ENCODE measurements around the gene FYN. TPM values are rescaled to one million over a fixed set of nuclear protein-coding genes. Genes with fewer than 3 reads are reported as not detected.

The FYN gene
- total RNA-seq, 1 experiment from 2014 or later: 37.8 TPM

GRCh38 chr6:111834356-111834755 is 38.9 kb downstream of the FYN start:
- POLR2A ChIA-PET: no interaction called here
- DNase-seq (ENCODE audit: unreplicated experiment): no peak
- no peaks in the 10 kb centered on the region for H3K9me3 Mint-ChIP-seq (ENCODE audit: unreplicated experiment)
- no peaks in the 10 kb centered on the region for H3K4me1 Mint-ChIP-seq (ENCODE audit: insufficient read depth, unreplicated experiment)
- no peak overlapping the region for H3K27ac Mint-ChIP-seq (ENCODE audit: low read depth, unreplicated experiment)
- H3K36me3 Mint-ChIP-seq (ENCODE audit: insufficient read depth, unreplicated experiment): no peaks in the 10 kb centered on the region
- CTCF ChIA-PET: no interaction called here
- no peak overlapping the region for H3K4me3 Mint-ChIP-seq (ENCODE audit: unreplicated experiment)
- no TSS peak for BruUV-seq (replicated peaks)
- TF ChIP-seq, protein P1, sequence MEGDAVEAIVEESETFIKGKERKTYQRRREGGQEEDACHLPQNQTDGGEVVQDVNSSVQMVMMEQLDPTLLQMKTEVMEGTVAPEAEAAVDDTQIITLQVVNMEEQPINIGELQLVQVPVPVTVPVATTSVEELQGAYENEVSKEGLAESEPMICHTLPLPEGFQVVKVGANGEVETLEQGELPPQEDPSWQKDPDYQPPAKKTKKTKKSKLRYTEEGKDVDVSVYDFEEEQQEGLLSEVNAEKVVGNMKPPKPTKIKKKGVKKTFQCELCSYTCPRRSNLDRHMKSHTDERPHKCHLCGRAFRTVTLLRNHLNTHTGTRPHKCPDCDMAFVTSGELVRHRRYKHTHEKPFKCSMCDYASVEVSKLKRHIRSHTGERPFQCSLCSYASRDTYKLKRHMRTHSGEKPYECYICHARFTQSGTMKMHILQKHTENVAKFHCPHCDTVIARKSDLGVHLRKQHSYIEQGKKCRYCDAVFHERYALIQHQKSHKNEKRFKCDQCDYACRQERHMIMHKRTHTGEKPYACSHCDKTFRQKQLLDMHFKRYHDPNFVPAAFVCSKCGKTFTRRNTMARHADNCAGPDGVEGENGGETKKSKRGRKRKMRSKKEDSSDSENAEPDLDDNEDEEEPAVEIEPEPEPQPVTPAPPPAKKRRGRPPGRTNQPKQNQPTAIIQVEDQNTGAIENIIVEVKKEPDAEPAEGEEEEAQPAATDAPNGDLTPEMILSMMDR (IDR thresholded peaks at IDR 0.05; ENCODE audit: unreplicated experiment): no peak
- intact Hi-C loops (cut with micrococcal nuclease): no loop called here
- no peaks in the 10 kb centered on the region for H3K27me3 Mint-ChIP-seq (ENCODE audit: insufficient read depth, unreplicated experiment)

DNA sequence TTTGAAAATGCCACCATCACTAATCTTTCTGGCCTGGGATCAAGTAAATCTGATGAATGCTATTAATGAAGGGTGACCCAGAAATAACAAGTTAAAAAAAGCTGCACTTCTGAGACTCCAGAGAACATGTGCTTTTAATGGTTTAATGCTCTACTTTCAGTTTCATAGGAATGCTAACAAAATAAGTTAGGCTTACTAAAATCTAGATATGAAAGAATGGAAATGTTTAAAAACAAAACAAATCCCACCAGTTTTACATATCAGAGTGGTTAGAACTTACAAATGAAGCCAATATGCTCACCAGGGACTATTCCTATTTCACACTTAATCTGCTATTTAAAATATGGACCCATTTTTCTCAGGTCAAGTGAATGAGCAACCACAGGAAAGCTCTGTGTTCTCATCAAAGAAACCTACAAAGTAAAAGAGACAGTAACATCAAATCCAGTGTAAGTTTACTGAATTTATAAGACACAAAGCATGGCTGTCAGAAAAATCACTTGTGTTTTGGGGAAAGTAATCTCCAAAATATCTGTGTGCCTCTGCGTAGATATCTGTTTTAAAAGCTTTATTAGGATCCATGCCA is 40.3 kb downstream of the FYN start:
- intact Hi-C loops (cut with micrococcal nuclease): no loop called here
- Mint-ChIP-seq H3K4me1 (ENCODE audit: insufficient read depth, unreplicated experiment) (no peaks in the 10 kb centered on the region), H3K27ac (ENCODE audit: low read depth, unreplicated experiment) (no peak overlapping the region), H3K36me3 (ENCODE audit: insufficient read depth, unreplicated experiment) (no peaks in the 10 kb centered on the region), H3K4me3 (ENCODE audit: unreplicated experiment) (no peak overlapping the region), H3K27me3 (ENCODE audit: insufficient read depth, unreplicated experiment) (no peaks in the 10 kb centered on the region), H3K9me3 (ENCODE audit: unreplicated experiment) (no peaks in the 10 kb centered on the region)
- DNase-seq (ENCODE audit: unreplicated experiment): no peak
- TF ChIP-seq, protein P1 (IDR thresholded peaks at IDR 0.05; ENCODE audit: unreplicated experiment): no peak
- BruUV-seq (replicated peaks): no TSS peak
- POLR2A ChIA-PET: interaction anchor here (0.6 to 1.0 kb wide), 2 partner anchors 29 to 1559 kb away, joined by 3 read pairs; no protein-coding TSS in a partner anchor
- CTCF ChIA-PET: no interaction called here

GRCh38 chr6:111831408-111831807 is 41.8 kb downstream of the FYN start:
- ChIA-PET CTCF (interaction anchor here (0.6 kb wide), 1 partner anchor 99 kb away, joined by 4 read pairs; no protein-coding TSS in a partner anchor), POLR2A (no interaction called here)
- no peaks in the 10 kb centered on the region for H3K9me3 Mint-ChIP-seq (ENCODE audit: unreplicated experiment)
- no peak overlapping the region for H3K27ac Mint-ChIP-seq (ENCODE audit: low read depth, unreplicated experiment)
- BruUV-seq (replicated peaks): no TSS peak
- TF ChIP-seq, protein P1 (IDR thresholded peaks at IDR 0.05; ENCODE audit: unreplicated experiment): no peak
- no peaks in the 10 kb centered on the region for H3K36me3 Mint-ChIP-seq (ENCODE audit: insufficient read depth, unreplicated experiment)
- no peaks in the 10 kb centered on the region for H3K4me1 Mint-ChIP-seq (ENCODE audit: insufficient read depth, unreplicated experiment)
- intact Hi-C loops (cut with micrococcal nuclease): no loop called here
- H3K4me3 Mint-ChIP-seq (ENCODE audit: unreplicated experiment): no peak overlapping the region
- H3K27me3 Mint-ChIP-seq (ENCODE audit: insufficient read depth, unreplicated experiment): no peaks in the 10 kb centered on the region
- no peak for DNase-seq (ENCODE audit: unreplicated experiment)

DNA sequence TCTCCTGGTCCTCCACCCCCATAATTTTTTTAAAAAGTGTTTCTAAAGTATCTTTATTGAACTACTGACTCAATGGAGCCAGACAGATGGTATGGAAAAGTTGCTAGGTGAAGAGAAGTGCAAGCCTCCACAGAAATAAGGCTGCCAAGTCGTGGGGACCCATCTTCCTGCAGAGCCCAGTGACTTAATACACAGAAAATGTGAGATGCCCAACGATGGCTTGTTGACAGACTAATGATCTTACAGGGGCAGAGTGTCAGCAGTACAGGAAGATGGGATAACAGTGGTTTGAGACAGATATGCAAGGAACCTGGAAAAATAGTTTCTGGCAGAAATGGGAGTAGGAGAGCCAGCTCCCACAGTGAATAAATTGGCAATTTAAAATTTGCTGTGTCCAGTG is 43.3 kb downstream of the FYN start:
- peaks cover 5% of the 10 kb centered on the region for H3K4me1 Mint-ChIP-seq (ENCODE audit: insufficient read depth, unreplicated experiment)
- POLR2A ChIA-PET: no interaction called here
- CTCF ChIA-PET: interaction anchor here (0.7 kb wide), 1 partner anchor 369 kb away, joined by 3 read pairs; no protein-coding TSS in a partner anchor
- no peaks in the 10 kb centered on the region for H3K9me3 Mint-ChIP-seq (ENCODE audit: unreplicated experiment)
- TF ChIP-seq, protein P1 (IDR thresholded peaks at IDR 0.05; ENCODE audit: unreplicated experiment): no peak
- H3K27me3 Mint-ChIP-seq (ENCODE audit: insufficient read depth, unreplicated experiment): no peaks in the 10 kb centered on the region
- H3K4me3 Mint-ChIP-seq (ENCODE audit: unreplicated experiment): no peak overlapping the region
- no peak overlapping the region for H3K27ac Mint-ChIP-seq (ENCODE audit: low read depth, unreplicated experiment)
- no peak for DNase-seq (ENCODE audit: unreplicated experiment)
- BruUV-seq (replicated peaks): no TSS peak
- intact Hi-C loops (cut with micrococcal nuclease): no loop called here
- no peaks in the 10 kb centered on the region for H3K36me3 Mint-ChIP-seq (ENCODE audit: insufficient read depth, unreplicated experiment)
